ENCODE data around the gene RNH1. TPM values are rescaled to one million over a fixed set of nuclear protein-coding genes. Genes with fewer than 3 reads are reported as not detected.

The RNH1 gene
- total RNA-seq = 100 to 1,000 TPM; 118 to 125 TPM
- 183 TPM for polyA plus RNA-seq

- no peaks in the 10 kb centered on the region for H3K9me3 Mint-ChIP-seq
- ChIA-PET POLR2A (interaction anchor here (0.8 to 2.7 kb wide), 12 partner anchors 29 to 312 kb away, joined by 3 to 18 read pairs (median 6); partner anchors contain the start of genes BET1L, HRAS, LRRC56 and PNPLA2), CTCF (interaction anchor here (1.1 to 6.4 kb wide), 5 partner anchors 11 to 59 kb away, joined by 3 to 42 read pairs (median 5); partner anchors contain the start of gene PTDSS2)
- Histone ChIP-seq H3K36me3 (ENCODE audit: insufficient read depth, low read length) (peaks cover 5% of the 10 kb centered on the region), H3K9me3 (ENCODE audit: low read length) (no peaks in the 10 kb centered on the region), H3K27ac (ENCODE audit: low read depth, low read length) (peak within 1 kb of the TSS; percentile 100), H3K4me3 (ENCODE audit: low read length) (peak within 1 kb of the TSS; percentile 95), H3K4me1 (ENCODE audit: insufficient read depth, low read length) (peaks cover 31% of the 10 kb centered on the region), H3K27me3 (ENCODE audit: insufficient read depth, low read length, poor library complexity, severe bottlenecking) (no peaks in the 10 kb centered on the region)
- H3K4me1 Mint-ChIP-seq = peaks cover 11 to 38% (median 21%) of the 10 kb centered on the region in 3 donors
- peaks cover 0 to 3% of the 10 kb centered on the region in 2 donors for H3K27me3 Mint-ChIP-seq
- H3K27ac Mint-ChIP-seq = peak within 1 kb of the TSS; percentile 97 to 100 (median 100)
- H3K36me3 Mint-ChIP-seq = peaks cover 0 to 29% (median 3%) of the 10 kb centered on the region in 3 donors
- peak; percentile 96 to 100 (median 98) for DNase-seq
- peak within 1 kb of the TSS; percentile 89 to 100 (median 98) for H3K4me3 Mint-ChIP-seq
These were observed at the start of gene RNH1 for GRCh38 chr11:506995-507726. Gene RNH1, minus strand, starts transcription at chr11:507242. Its CDS starts 5,080 bp downstream, at chr11:502162.

- H3K36me3 Mint-ChIP-seq = no peaks in the 10 kb centered on the region
- Histone ChIP-seq H3K27ac (ENCODE audit: low read depth, low read length) (no peak overlapping the region), H3K9me3 (ENCODE audit: low read length) (no peaks in the 10 kb centered on the region), H3K27me3 (ENCODE audit: insufficient read depth, low read length, poor library complexity, severe bottlenecking) (no peaks in the 10 kb centered on the region), H3K36me3 (ENCODE audit: insufficient read depth, low read length) (no peaks in the 10 kb centered on the region), H3K4me3 (ENCODE audit: low read length) (no peak overlapping the region), H3K4me1 (ENCODE audit: insufficient read depth, low read length) (peaks cover 18% of the 10 kb centered on the region)
- ChIA-PET CTCF (interaction anchor here (0.6 to 4.0 kb wide), 14 partner anchors 10 to 208 kb away, joined by 3 to 49 read pairs (median 4); partner anchors contain the start of genes DEAF1, HRAS, LRRC56 and PHRF1), POLR2A (interaction anchor here (0.7 to 1.8 kb wide), 5 partner anchors 13 to 169 kb away, joined by 3 to 13 read pairs (median 4); partner anchors contain the start of genes IRF7 and PHRF1)
- DNase-seq = peak in 2 of 5 donors; percentile 23 to 53
- no peak overlapping the region for H3K27ac Mint-ChIP-seq
- no peaks in the 10 kb centered on the region for H3K9me3 Mint-ChIP-seq
- peaks cover 0 to 1% of the 10 kb centered on the region in 2 donors for H3K27me3 Mint-ChIP-seq
- H3K4me1 Mint-ChIP-seq = peaks cover 5 to 18% (median 6%) of the 10 kb centered on the region in 3 donors
- H3K4me3 Mint-ChIP-seq = peak overlapping the region in 6 of 7 donors; percentile 8 to 77 (median 58)
These were observed 49.0 kb upstream of the RNH1 start for GRCh38 chr11:555780-556661.

GRCh38 chr11:555227-555779 lies 48.3 kb upstream of the RNH1 start:
- Mint-ChIP-seq H3K27ac (no peak overlapping the region), H3K36me3 (no peaks in the 10 kb centered on the region), H3K27me3 (peaks cover 0 to 1% of the 10 kb centered on the region in 2 donors), H3K4me3 (peak overlapping the region in 3 of 7 donors; percentile 12 to 68 (median 47)), H3K4me1 (peaks cover 5 to 17% (median 5%) of the 10 kb centered on the region in 3 donors), H3K9me3 (no peaks in the 10 kb centered on the region)
- Histone ChIP-seq H3K27me3 (ENCODE audit: insufficient read depth, low read length, poor library complexity, severe bottlenecking) (no peaks in the 10 kb centered on the region), H3K9me3 (ENCODE audit: low read length) (no peaks in the 10 kb centered on the region), H3K4me3 (ENCODE audit: low read length) (no peak overlapping the region), H3K36me3 (ENCODE audit: insufficient read depth, low read length) (no peaks in the 10 kb centered on the region), H3K27ac (ENCODE audit: low read depth, low read length) (no peak overlapping the region), H3K4me1 (ENCODE audit: insufficient read depth, low read length) (peaks cover 17% of the 10 kb centered on the region)
- peak in 2 of 5 donors; percentile 32 to 56 for DNase-seq
- ChIA-PET CTCF (interaction anchor here (0.6 to 4.0 kb wide), 15 partner anchors 10 to 211 kb away, joined by 3 to 49 read pairs (median 4); partner anchors contain the start of genes DEAF1, HRAS, LRRC56 and SCT), POLR2A (interaction anchor here (0.6 to 1.8 kb wide), 6 partner anchors 9 to 202 kb away, joined by 3 to 13 read pairs (median 4); partner anchors contain the start of gene PHRF1)

- Histone ChIP-seq H3K27me3 (ENCODE audit: insufficient read depth, low read length, poor library complexity, severe bottlenecking) (no peaks in the 10 kb centered on the region), H3K9me3 (ENCODE audit: low read length) (no peaks in the 10 kb centered on the region), H3K27ac (ENCODE audit: low read depth, low read length) (no peak overlapping the region), H3K4me1 (ENCODE audit: insufficient read depth, low read length) (peaks cover 10% of the 10 kb centered on the region), H3K4me3 (ENCODE audit: low read length) (peak overlapping the region; percentile 45), H3K36me3 (ENCODE audit: insufficient read depth, low read length) (no peaks in the 10 kb centered on the region)
- peak; percentile 69 to 86 (median 70) for DNase-seq
- ChIA-PET POLR2A (interaction anchor here (0.5 to 1.8 kb wide), 8 partner anchors 10 to 223 kb away, joined by 3 to 13 read pairs (median 4); partner anchors contain the start of gene PHRF1), CTCF (interaction anchor here (0.6 to 4.0 kb wide), 27 partner anchors 9 to 242 kb away, joined by 3 to 49 read pairs (median 3); partner anchors contain the start of genes HRAS, LRRC56, SCT and TMEM80)
- H3K36me3 Mint-ChIP-seq = no peaks in the 10 kb centered on the region
- H3K4me3 Mint-ChIP-seq = peak overlapping the region in 6 of 7 donors; percentile 28 to 63 (median 55)
- no peaks in the 10 kb centered on the region for H3K27me3 Mint-ChIP-seq
- peaks cover 0 to 10% (median under 1%) of the 10 kb centered on the region in 3 donors for H3K4me1 Mint-ChIP-seq
- no peaks in the 10 kb centered on the region for H3K9me3 Mint-ChIP-seq
- H3K27ac Mint-ChIP-seq = no peak overlapping the region
These were observed 47.6 kb upstream of the RNH1 start for GRCh38 chr11:554428-555226.

GRCh38 chr11:553988-554340 lies 46.9 kb upstream of the RNH1 start:
- Histone ChIP-seq H3K4me1 (ENCODE audit: insufficient read depth, low read length) (peaks cover 10% of the 10 kb centered on the region), H3K4me3 (ENCODE audit: low read length) (no peak overlapping the region), H3K9me3 (ENCODE audit: low read length) (no peaks in the 10 kb centered on the region), H3K27me3 (ENCODE audit: insufficient read depth, low read length, poor library complexity, severe bottlenecking) (no peaks in the 10 kb centered on the region), H3K36me3 (ENCODE audit: insufficient read depth, low read length) (no peaks in the 10 kb centered on the region), H3K27ac (ENCODE audit: low read depth, low read length) (no peak overlapping the region)
- no peak for DNase-seq
- Mint-ChIP-seq H3K27ac (no peak overlapping the region), H3K9me3 (no peaks in the 10 kb centered on the region), H3K27me3 (no peaks in the 10 kb centered on the region), H3K36me3 (no peaks in the 10 kb centered on the region), H3K4me1 (peaks cover 0 to 10% (median 0%) of the 10 kb centered on the region in 3 donors), H3K4me3 (no peak overlapping the region)
- CTCF ChIA-PET = interaction anchor here (0.9 to 4.0 kb wide), 13 partner anchors 12 to 242 kb away, joined by 3 to 49 read pairs (median 3); partner anchors contain the start of gene TMEM80
- POLR2A ChIA-PET = interaction anchor here (0.5 to 1.8 kb wide), 3 partner anchors 167 to 203 kb away, joined by 3 to 13 read pairs (median 4); no protein-coding TSS in a partner anchor

GRCh38 chr11:553083-553987 lies 46.3 kb upstream of the RNH1 start:
- no peaks in the 10 kb centered on the region for H3K9me3 Mint-ChIP-seq
- POLR2A ChIA-PET = interaction anchor here (0.5 to 1.0 kb wide), 3 partner anchors 14 to 173 kb away, joined by 3 to 4 read pairs (median 4); no protein-coding TSS in a partner anchor
- no peak overlapping the region for H3K4me3 ChIP-seq (ENCODE audit: low read length)

More at GRCh38 chr11:553083-553987, 46.3 kb upstream of the RNH1 start:
- Histone ChIP-seq H3K36me3 (ENCODE audit: insufficient read depth, low read length) (no peaks in the 10 kb centered on the region), H3K4me1 (ENCODE audit: insufficient read depth, low read length) (peaks cover 10% of the 10 kb centered on the region), H3K27me3 (ENCODE audit: insufficient read depth, low read length, poor library complexity, severe bottlenecking) (no peaks in the 10 kb centered on the region), H3K9me3 (ENCODE audit: low read length) (no peaks in the 10 kb centered on the region), H3K27ac (ENCODE audit: low read depth, low read length) (no peak overlapping the region)
- CTCF ChIA-PET = interaction anchor here (3.5 to 4.0 kb wide), 2 partner anchors 12 to 170 kb away, joined by 17 to 49 read pairs; no protein-coding TSS in a partner anchor
- Mint-ChIP-seq H3K27me3 (no peaks in the 10 kb centered on the region), H3K27ac (peak overlapping the region in 1 of 8 donors; percentile 68), H3K36me3 (peaks cover 0 to 1% (median 0%) of the 10 kb centered on the region in 3 donors), H3K4me1 (peaks cover 0 to 10% (median 0%) of the 10 kb centered on the region in 3 donors), H3K4me3 (peak overlapping the region in 2 of 7 donors; percentile 28 to 46)
- DNase-seq = no peak
